GM12878 (cell line): Measurements from ENCODE around the gene BMP7. TPM values are rescaled to one million over a fixed set of nuclear protein-coding genes. Genes with fewer than 3 reads are reported as not detected.

Experiments
- ATAC-seq: fragments of 200-7000 bp; cut with Tn5 transposase; 3 replicates; pipeline ENCODE4 v1.9.1; 2020; ENCODE audit warnings: mild to moderate bottlenecking, moderate library complexity
- BruUV-seq: library from RNA; stranded (reverse); fragments of 400-500 nt; replicated peaks from 2 replicates; lab custom pipeline; 2021; lab: Mats Ljungman, UMichigan
- CTCF ChIA-PET: fragments of 300-600 bp; sonication (Branson Sonifier 250); formaldehyde crosslinking; extraction: SDS; loops from one replicate; lab custom pipeline; 2021; ENCODE audit warnings: inconsistent platforms; lab: Yijun Ruan, JAX
- POLR2A ChIA-PET: fragments of 350-600 bp; formaldehyde crosslinking; extraction: SDS; loops from one replicate; lab custom pipeline; 2021; ENCODE audit warnings: inconsistent platforms; lab: Charles Lee
- RAD21 ChIA-PET: fragments of 300-600 bp; sonication (Branson Sonifier 250); formaldehyde crosslinking; loops from one replicate; lab custom pipeline; 2023; ENCODE audit warnings: antibody characterized with exemption; ENCODE audit not compliant: unreplicated experiment; lab: Charles Lee
- SMC1A ChIA-PET: fragments of 300-600 bp; sonication (Branson Sonifier 250); formaldehyde crosslinking; loops from one replicate; lab custom pipeline; 2023; ENCODE audit not compliant: unreplicated experiment, uncharacterized antibody; lab: Charles Lee
- DNase-seq: peaks from one replicate; pipeline ENCODE4 v3.0.0-alpha.2; 2011; ENCODE audit warnings: low read depth, low spot score
- FAIRE-seq: peaks from 3 replicates; lab custom pipeline; 2011; peaks lifted over from hg19 to GRCh38; lab: Jason Lieb, UNC
- H2AFZ ChIP-seq: 2 replicates; pipeline ENCODE4 v1.6.0; 2011; ENCODE audit warnings: low read depth, low read length, control low read depth; ENCODE audit not compliant: control insufficient read depth
- H3K27ac ChIP-seq: 2 replicates; pipeline ENCODE4 v1.5.1; 2011; ENCODE audit warnings: control low read depth; ENCODE audit not compliant: control insufficient read depth, insufficient read depth
- H3K27me3 ChIP-seq, 2 experiments: replicated peaks in 1 of 2; 2 replicates each; pipeline versions ENCODE4 v1.6.0 to v1.6.1; 2011; ENCODE audit warnings: low read length in 1 of 2; ENCODE audit not compliant: control insufficient read depth in 2 of 2, insufficient read depth in 2 of 2
- H3K36me3 ChIP-seq, 2 experiments: 2 replicates each; pipeline ENCODE4 v1.5.1; 2011; ENCODE audit warnings: low read length in 1 of 2; ENCODE audit not compliant: control insufficient read depth in 2 of 2, insufficient read depth in 2 of 2
- H3K4me1 ChIP-seq: 2 replicates; pipeline ENCODE4 v1.6.1; 2011; ENCODE audit warnings: mild to moderate bottlenecking, low read length, moderate library complexity, mixed read lengths; ENCODE audit not compliant: control insufficient read depth, insufficient read depth
- H3K4me2 ChIP-seq: 2 replicates; pipeline ENCODE4 v1.6.0; 2011; ENCODE audit warnings: control low read depth; ENCODE audit not compliant: control insufficient read depth, insufficient read depth
- H3K4me3 ChIP-seq: fragments of 200-600 bp; sonication (generic); 2 replicates; pipeline ENCODE4 v1.5.1; 2016
- H3K79me2 ChIP-seq: 2 replicates; pipeline ENCODE4 v1.6.0; 2011; ENCODE audit warnings: low read length; ENCODE audit not compliant: control insufficient read depth, insufficient read depth
- H3K9ac ChIP-seq: 2 replicates; pipeline ENCODE4 v1.8.0; 2011; ENCODE audit warnings: low read length, control low read depth, mixed read lengths; ENCODE audit not compliant: control insufficient read depth, insufficient read depth
- H3K9me3 ChIP-seq: replicated peaks from 3 replicates; pipeline ENCODE4 v1.5.1; 2011; ENCODE audit warnings: mild to moderate bottlenecking, low read length; ENCODE audit not compliant: control insufficient read depth, insufficient read depth
- H4K20me1 ChIP-seq: 2 replicates; pipeline ENCODE4 v1.6.0; 2011; ENCODE audit not compliant: control insufficient read depth, insufficient read depth
- ATF7 ChIP-seq: fragments of 450-650 bp; IDR thresholded peaks from 2 replicates; pipeline ENCODE4 v1.6.1; 2016; ENCODE audit warnings: low read depth, mild to moderate bottlenecking
- ETV6 ChIP-seq, 2 experiments: fragments of 450-650 bp in 1 of 2; IDR thresholded peaks in 1 of 2; conservative IDR thresholded peaks in 1 of 2; 2 replicates each; pipeline ENCODE4 v1.6.1; 2014; ENCODE audit warnings: antibody characterized with exemption in 1 of 2, borderline replicate concordance in 1 of 2, low read depth in 1 of 2, mild to moderate bottlenecking in 1 of 2, moderate library complexity in 1 of 2
- NFXL1 ChIP-seq: fragments of 450-650 bp; IDR thresholded peaks from 2 replicates; pipeline ENCODE4 v1.6.1; 2017; ENCODE audit warnings: antibody characterized with exemption, mild to moderate bottlenecking, borderline replicate concordance
- PAX5 ChIP-seq: IDR thresholded peaks from 2 replicates; pipeline ENCODE4 v1.6.1; 2011; ENCODE audit warnings: low read depth, low read length, borderline replicate concordance
- STAT3 ChIP-seq: IDR thresholded peaks from 2 replicates; pipeline ENCODE4 v1.6.1; 2011; ENCODE audit warnings: low read depth, low read length, improper control_type of control experiment
- WGBS: methylation state at CpG from one replicate; pipeline ENCODE4 v1.1.6; 2016; ENCODE audit warnings: low lambda C conversion rate; ENCODE audit not compliant: insufficient replicate concordance, insufficient coverage; ENCODE audit errors: missing lambda C conversion rate; 5-methylcytosine and 5-hydroxymethylcytosine counted together
- in situ Hi-C: fragments of 300-500 bp; cut with MboI; formaldehyde crosslinking; loops from 9 replicates; pipeline ENCODE4 v1.14.3; 2018; ENCODE audit warnings: mixed read lengths
- intact Hi-C: fragments of 100-400 bp; cut with micrococcal nuclease; formaldehyde crosslinking; loops from one replicate; pipeline ENCODE4 v1.14.2; 2022; ENCODE audit not compliant: unreplicated experiment
- polyA plus RNA-seq, 11 experiments: library from polyadenylated mRNA; depleted of rRNA in 4 of 11; unstranded in 6 of 11; stranded (reverse) in 5 of 11; fragments of >200 nt; fragmentation: Nextera tagmentation in 4 of 11; fragmentation: Illumina TruSeq in 1 of 11; extraction: Ambion mirVana in 4 of 11; extraction: Trizol in 1 of 11; gene quantifications; 1 replicate in 1 of 11; 2 replicates in 10 of 11; pipeline versions ENCODE4 v1.2.1 to v1.2.3, GENCODE V29; 2011 to 2016; ENCODE audit warnings: inconsistent platforms in 2 of 11, missing spikeins in 2 of 11, low read depth in 1 of 11
- total RNA-seq, 4 experiments: library from RNA; depleted of rRNA in 3 of 4; stranded (reverse); fragments of >200 nt in 3 of 4; fragmentation: Illumina TruSeq in 1 of 4; extraction: Trizol in 1 of 4; gene quantifications; 2 replicates each; pipeline versions ENCODE4 v1.2.1 to v1.2.3, GENCODE V29; 2013 to 2021

The BMP7 gene
- total and polyA plus RNA-seq, 10 of the 15 experiments (the other 5 are each of a cell fraction or from before 2014, with no cell fraction given): 0.18 to 0.51 (median 0.28) TPM; not detected in 7

DNA sequence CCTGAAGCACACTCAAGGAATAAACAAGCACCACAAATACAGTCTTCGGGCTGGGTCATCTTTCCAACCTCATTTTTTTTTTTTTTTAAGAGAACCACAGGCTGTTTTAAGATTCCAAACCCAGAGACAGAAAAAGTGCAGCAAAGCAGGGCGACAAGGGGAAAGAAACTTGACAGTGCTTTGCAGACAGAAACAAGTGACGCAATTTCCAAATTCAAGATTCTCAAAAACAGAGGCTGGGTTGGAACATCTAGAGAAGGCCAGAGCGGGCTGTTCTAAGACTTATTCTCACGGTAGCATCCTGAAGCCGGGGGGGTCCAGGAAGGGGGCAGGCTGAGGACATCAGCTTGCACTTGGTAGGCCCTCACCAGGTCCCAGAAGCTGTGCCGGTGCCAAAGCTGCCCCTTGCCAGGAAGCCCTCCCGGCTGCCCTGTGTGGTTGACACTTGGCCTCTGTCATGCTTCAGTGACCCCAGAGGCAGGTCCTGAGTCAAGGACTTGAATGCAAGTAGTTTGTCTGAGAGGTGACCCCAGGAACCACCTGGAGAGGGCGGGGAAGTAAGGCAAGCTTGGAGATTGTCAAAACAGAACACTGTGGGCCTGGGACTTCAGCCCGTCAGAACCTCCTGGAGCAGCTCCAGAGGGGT is 50.5 kb downstream of the BMP7 start:
- DNase-seq (no peak), ATAC-seq (peak; percentile 38; the same call in 1 of the 3 replicates), FAIRE-seq (no peak)
- Histone ChIP-seq H2AFZ (no peak overlapping the region), H3K4me1 (no peaks in the 10 kb centered on the region), H3K4me3 (no peak overlapping the region), H3K36me3 (no peaks in the 10 kb centered on the region; a peak in 1 of 4 replicates), H3K27ac (no peak overlapping the region), H4K20me1 (no peaks in the 10 kb centered on the region), H3K9ac (no peak overlapping the region), H3K9me3 (no peaks in the 10 kb centered on the region), H3K4me2 (no peak overlapping the region), H3K79me2 (no peaks in the 10 kb centered on the region), H3K27me3 (peaks cover 0 to 1% of the 10 kb centered on the region in 2 experiments; a peak in 2 of 4 replicates)
- ChIA-PET SMC1A (no interaction called here), RAD21 (no interaction called here), POLR2A (no interaction called here), CTCF (no interaction called here)
- no TSS peak for BruUV-seq
- in situ Hi-C loops: no loop called here
- TF ChIP-seq STAT3 (no peak), NFXL1 (peak; percentile 50; the same call in 1 of the 2 replicates), PAX5 (peak; percentile 68; the same call in 1 of the 2 replicates)
- 19% methylated on average over 10 of the region's 10 CpGs for WGBS
- intact Hi-C loops: no loop called here

DNA sequence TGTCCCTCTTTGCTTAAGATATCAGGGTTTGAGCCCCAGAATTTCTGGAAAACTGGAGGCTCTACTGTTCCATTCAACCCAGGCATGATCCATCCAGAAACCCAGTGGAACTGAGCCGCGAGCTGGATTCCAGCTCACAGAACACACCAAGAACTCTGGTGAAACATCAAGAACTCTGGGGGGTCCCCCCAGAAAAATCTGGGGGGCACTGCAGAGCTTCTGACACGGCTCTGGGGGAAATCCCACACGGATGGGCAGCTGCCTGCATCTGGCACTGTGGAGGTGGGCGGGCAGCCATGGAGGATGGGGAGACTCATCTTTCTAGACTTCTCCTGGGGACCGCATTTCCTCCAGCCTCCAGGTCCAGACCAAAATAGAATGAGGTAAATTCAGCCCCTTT is 51.0 kb downstream of the BMP7 start:
- no peak for ATAC-seq
- BruUV-seq: no TSS peak
- no peak for DNase-seq
- Histone ChIP-seq H2AFZ (no peak overlapping the region), H3K27me3 (peaks cover 0 to 1% of the 10 kb centered on the region in 2 experiments; a peak in 2 of 4 replicates), H3K4me1 (no peaks in the 10 kb centered on the region), H3K9ac (no peak overlapping the region), H4K20me1 (no peaks in the 10 kb centered on the region), H3K9me3 (no peaks in the 10 kb centered on the region), H3K27ac (no peak overlapping the region), H3K79me2 (no peaks in the 10 kb centered on the region), H3K36me3 (no peaks in the 10 kb centered on the region; a peak in 1 of 4 replicates), H3K4me2 (no peak overlapping the region), H3K4me3 (no peak overlapping the region)
- ChIA-PET RAD21 (no interaction called here), CTCF (no interaction called here), POLR2A (no interaction called here), SMC1A (no interaction called here)
- TF ChIP-seq ATF7 (no peak), ETV6 (conservative IDR thresholded peaks at IDR 0.05 in 1 of 2, IDR thresholded peaks at IDR 0.05 in 1 of 2; ENCODE audit: borderline replicate concordance in 1 of 2, low read depth in 1 of 2) (0 out of 4 replicates have a peak, but pooled peaks of 1 of the 2 experiments have one; percentile 29)
- no peak for FAIRE-seq
- 17% methylated on average over 6 of the region's 6 CpGs for WGBS
- intact Hi-C loops (no loop called here), in situ Hi-C loops (no loop called here)
